ENCODE data around the gene MCM3AP.

MCM3AP gene

GRCh38 chr21:46264046-46264689, 21.2 kb downstream of the MCM3AP start:
- H3K4me2 ChIP-seq, result no peak overlapping the region
- no peak overlapping the region for H3K27ac ChIP-seq
- no peak overlapping the region for H3K4me3 ChIP-seq
- peaks cover 95 to 100% (median 98%) of the 10 kb centered on the region in 11 experiments for H3K36me3 ChIP-seq
- H3K9ac ChIP-seq, result no peak overlapping the region
- TF ChIP-seq Cebpa-rat (IDR thresholded peaks at IDR 0.05), result no peak
- peaks cover 0 to 86% (median 45%) of the 10 kb centered on the region in 11 experiments; a peak in 18 of 22 replicates for H4K20me1 ChIP-seq
- no peaks in the 10 kb centered on the region for H3K9me3 ChIP-seq (replicated peaks in 1 of 11)
- no peaks in the 10 kb centered on the region for H3K4me1 ChIP-seq
- no peaks in the 10 kb centered on the region for H3K27me3 ChIP-seq

- peaks cover 19 to 38% (median 32%) of the 10 kb centered on the region in 10 experiments for H3K4me1 ChIP-seq
Measured at GRCh38 chr21:46256501-46256994, 28.9 kb downstream of the MCM3AP start.

GRCh38 chr21:46255758-46256337, 29.6 kb downstream of the MCM3AP start:
- TF ChIP-seq Cebpa-rat (IDR thresholded peaks at IDR 0.05), result no peak

More at GRCh38 chr21:46256501-46256994, 28.9 kb downstream of the MCM3AP start:
- Histone ChIP-seq H3K9ac (peak overlapping the region in 1 of 11 experiments; percentile 25; a peak in 1 of 22 replicates), H3K4me2 (no peak overlapping the region), H3K27me3 (no peaks in the 10 kb centered on the region), H3K4me3 (no peak overlapping the region), H4K20me1 (peaks cover 0 to 63% (median 25%) of the 10 kb centered on the region in 11 experiments; a peak in 15 of 22 replicates), H3K27ac (no peak overlapping the region), H3K36me3 (peaks cover 91 to 100% (median 99%) of the 10 kb centered on the region in 11 experiments), H3K9me3 (replicated peaks in 1 of 11) (peaks cover 0 to 7% (median 0%) of the 10 kb centered on the region in 11 experiments; a peak in 6 of 22 replicates)
- no peak for TF ChIP-seq Cebpa-rat (IDR thresholded peaks at IDR 0.05)

GRCh38 chr21:46255166-46255565, 30.2 kb downstream of the MCM3AP start:
- H3K27me3 ChIP-seq, result no peaks in the 10 kb centered on the region
- peaks cover 19 to 48% (median 39%) of the 10 kb centered on the region in 10 experiments for H3K4me1 ChIP-seq
- no peak for TF ChIP-seq Cebpa-rat (IDR thresholded peaks at IDR 0.05)
- peaks cover 0 to 50% (median 22%) of the 10 kb centered on the region in 11 experiments; a peak in 14 of 22 replicates for H4K20me1 ChIP-seq
- H3K27ac ChIP-seq, result peak overlapping the region in 2 of 11 experiments; percentile 68 to 74; a peak in 1 of 22 replicates
- H3K4me2 ChIP-seq, result peak overlapping the region; percentile 56 to 96 (median 73); a peak in 16 of 22 replicates
- H3K9me3 ChIP-seq (replicated peaks in 1 of 11), result peaks cover 0 to 20% (median 0%) of the 10 kb centered on the region in 11 experiments; a peak in 10 of 22 replicates
- H3K36me3 ChIP-seq, result peaks cover 91 to 100% (median 99%) of the 10 kb centered on the region in 11 experiments
- no peak overlapping the region for H3K4me3 ChIP-seq
- peak overlapping the region in 3 of 11 experiments; percentile 4 to 47 (median 37); a peak in 2 of 22 replicates for H3K9ac ChIP-seq

More at GRCh38 chr21:46255758-46256337, 29.6 kb downstream of the MCM3AP start:
- Histone ChIP-seq H3K9ac (peak overlapping the region in 1 of 11 experiments; percentile 25; a peak in 1 of 22 replicates), H3K4me1 (peaks cover 19 to 41% (median 33%) of the 10 kb centered on the region in 10 experiments), H3K4me2 (0 out of 22 replicates have a peak overlapping the region, but pooled peaks of 1 of the 11 experiments have one; percentile 73), H3K27ac (no peak overlapping the region), H3K27me3 (no peaks in the 10 kb centered on the region), H4K20me1 (peaks cover 0 to 57% (median 22%) of the 10 kb centered on the region in 11 experiments; a peak in 15 of 22 replicates), H3K4me3 (no peak overlapping the region), H3K36me3 (peaks cover 91 to 100% (median 99%) of the 10 kb centered on the region in 11 experiments), H3K9me3 (replicated peaks in 1 of 11) (peaks cover 0 to 13% (median 0%) of the 10 kb centered on the region in 11 experiments; a peak in 10 of 22 replicates)

GRCh38 chr21:46254208-46254975, 31.0 kb downstream of the MCM3AP start:
- Histone ChIP-seq H3K9ac (peak overlapping the region in 9 of 11 experiments; percentile 21 to 61 (median 46); a peak in 14 of 22 replicates), H4K20me1 (peaks cover 0 to 52% (median 22%) of the 10 kb centered on the region in 11 experiments; a peak in 15 of 22 replicates), H3K27ac (peak overlapping the region; percentile 4 to 79 (median 68); a peak in 20 of 22 replicates), H3K4me3 (peak overlapping the region in 3 of 10 experiments; percentile 14 to 24 (median 20); a peak in 5 of 20 replicates), H3K36me3 (peaks cover 91 to 100% (median 99%) of the 10 kb centered on the region in 11 experiments), H3K9me3 (replicated peaks in 1 of 11) (peaks cover 0 to 20% (median 0%) of the 10 kb centered on the region in 11 experiments; a peak in 10 of 22 replicates), H3K4me1 (peaks cover 19 to 50% (median 40%) of the 10 kb centered on the region in 10 experiments), H3K27me3 (no peaks in the 10 kb centered on the region), H3K4me2 (peak overlapping the region; percentile 56 to 96 (median 73))
- no peak for TF ChIP-seq Cebpa-rat (IDR thresholded peaks at IDR 0.05)

GRCh38 chr21:46253610-46254124, 31.7 kb downstream of the MCM3AP start:
- H3K27me3 ChIP-seq, result no peaks in the 10 kb centered on the region
- H3K9me3 ChIP-seq (replicated peaks in 1 of 11), result peaks cover 0 to 20% (median 0%) of the 10 kb centered on the region in 11 experiments; a peak in 10 of 22 replicates
- peak overlapping the region in 6 of 10 experiments; percentile 14 to 33 (median 20); a peak in 6 of 20 replicates for H3K4me3 ChIP-seq
- H3K4me2 ChIP-seq, result peak overlapping the region; percentile 56 to 96 (median 73)
- peaks cover 6 to 50% (median 22%) of the 10 kb centered on the region in 11 experiments; a peak in 15 of 22 replicates for H4K20me1 ChIP-seq
- H3K9ac ChIP-seq, result peak overlapping the region in 8 of 11 experiments; percentile 21 to 61 (median 46); a peak in 13 of 22 replicates
- no peak for TF ChIP-seq Cebpa-rat (IDR thresholded peaks at IDR 0.05)
- H3K27ac ChIP-seq, result peak overlapping the region; percentile 4 to 79 (median 68); a peak in 20 of 22 replicates
- H3K36me3 ChIP-seq, result peaks cover 91 to 100% (median 98%) of the 10 kb centered on the region in 11 experiments
- peaks cover 19 to 50% (median 40%) of the 10 kb centered on the region in 10 experiments for H3K4me1 ChIP-seq

GRCh38 chr21:46252840-46253239, 32.6 kb downstream of the MCM3AP start:
- Histone ChIP-seq H3K9me3 (replicated peaks in 1 of 11) (peaks cover 0 to 20% (median 0%) of the 10 kb centered on the region in 11 experiments; a peak in 10 of 22 replicates), H3K27ac (peak overlapping the region in 1 of 11 experiments; percentile 79; a peak in 1 of 22 replicates), H3K4me3 (no peak overlapping the region), H3K4me1 (peaks cover 19 to 50% (median 40%) of the 10 kb centered on the region in 10 experiments), H3K4me2 (peak overlapping the region in 6 of 11 experiments; percentile 70 to 96 (median 79); a peak in 9 of 22 replicates), H4K20me1 (peaks cover 6 to 56% (median 28%) of the 10 kb centered on the region in 11 experiments; a peak in 15 of 22 replicates), H3K9ac (peak overlapping the region in 1 of 11 experiments; percentile 48; a peak in 1 of 22 replicates), H3K27me3 (no peaks in the 10 kb centered on the region), H3K36me3 (peaks cover 90 to 100% (median 98%) of the 10 kb centered on the region in 11 experiments)
- TF ChIP-seq Cebpa-rat (IDR thresholded peaks at IDR 0.05), result no peak
